ENCODE data around the gene ITGB1BP1.

Gene ITGB1BP1

DNA sequence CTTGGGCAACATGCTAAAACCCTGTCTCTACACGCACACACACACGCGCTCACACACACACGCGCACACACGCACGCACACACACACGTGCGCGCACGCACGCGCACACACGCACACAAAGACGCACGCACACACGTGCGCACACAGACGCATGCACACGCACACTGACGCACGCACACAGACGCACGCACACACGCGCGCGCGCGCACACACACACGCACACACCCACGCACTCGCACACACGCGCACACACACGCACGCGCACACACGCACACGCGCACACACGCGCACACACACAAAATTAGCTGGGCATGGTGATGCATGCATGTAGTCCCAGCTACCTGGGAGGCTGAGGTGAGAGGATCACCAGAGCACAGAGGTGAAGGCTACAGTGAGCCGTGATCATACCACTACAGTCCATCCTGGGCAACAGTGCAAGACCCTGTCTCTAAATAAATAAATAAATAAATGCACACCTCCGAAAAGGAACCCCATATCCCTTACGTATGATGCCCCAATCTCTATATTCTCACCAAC is 42.9 kb upstream of the ITGB1BP1 start:
- Histone ChIP-seq H3K4me2 (ENCODE audit: low read length) (no peak overlapping the region), H3K4me3 (ENCODE audit: low read depth, low read length) (no peak overlapping the region), H3K9me3 (ENCODE audit: control insufficient read depth, low read length) (no peaks in the 10 kb centered on the region)

DNA sequence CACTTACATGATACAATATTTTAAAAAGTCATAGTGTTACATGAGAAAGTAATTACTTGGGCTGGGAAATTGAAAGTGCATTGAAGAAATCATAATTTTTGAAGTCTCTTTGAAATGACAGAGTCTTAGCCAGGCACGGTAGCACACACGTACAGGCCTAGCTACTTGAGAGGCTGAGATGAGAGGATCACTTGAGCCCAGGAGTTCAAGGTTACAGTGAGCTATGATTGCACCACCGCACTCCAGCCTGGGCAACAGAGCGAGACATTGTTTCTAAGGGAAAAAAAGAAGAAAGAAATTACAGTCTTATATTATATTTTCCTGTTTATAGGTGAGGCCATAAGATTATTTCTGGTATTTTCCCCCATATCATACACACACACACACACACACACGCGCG is 41.8 kb upstream of the ITGB1BP1 start:
- H3K27me3 ChIP-seq (ENCODE audit: control insufficient read depth, insufficient read depth, low read length), result no peaks in the 10 kb centered on the region
- no peaks in the 10 kb centered on the region for H3K9me3 ChIP-seq (ENCODE audit: control insufficient read depth, low read length)
- H2AFZ ChIP-seq, result no peak overlapping the region
- H3K9ac ChIP-seq, result no peak overlapping the region
- no peaks in the 10 kb centered on the region for H3K79me2 ChIP-seq
- no peak overlapping the region for H3K4me2 ChIP-seq (ENCODE audit: low read length)
- TF ChIP-seq, protein P1, sequence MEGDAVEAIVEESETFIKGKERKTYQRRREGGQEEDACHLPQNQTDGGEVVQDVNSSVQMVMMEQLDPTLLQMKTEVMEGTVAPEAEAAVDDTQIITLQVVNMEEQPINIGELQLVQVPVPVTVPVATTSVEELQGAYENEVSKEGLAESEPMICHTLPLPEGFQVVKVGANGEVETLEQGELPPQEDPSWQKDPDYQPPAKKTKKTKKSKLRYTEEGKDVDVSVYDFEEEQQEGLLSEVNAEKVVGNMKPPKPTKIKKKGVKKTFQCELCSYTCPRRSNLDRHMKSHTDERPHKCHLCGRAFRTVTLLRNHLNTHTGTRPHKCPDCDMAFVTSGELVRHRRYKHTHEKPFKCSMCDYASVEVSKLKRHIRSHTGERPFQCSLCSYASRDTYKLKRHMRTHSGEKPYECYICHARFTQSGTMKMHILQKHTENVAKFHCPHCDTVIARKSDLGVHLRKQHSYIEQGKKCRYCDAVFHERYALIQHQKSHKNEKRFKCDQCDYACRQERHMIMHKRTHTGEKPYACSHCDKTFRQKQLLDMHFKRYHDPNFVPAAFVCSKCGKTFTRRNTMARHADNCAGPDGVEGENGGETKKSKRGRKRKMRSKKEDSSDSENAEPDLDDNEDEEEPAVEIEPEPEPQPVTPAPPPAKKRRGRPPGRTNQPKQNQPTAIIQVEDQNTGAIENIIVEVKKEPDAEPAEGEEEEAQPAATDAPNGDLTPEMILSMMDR (IDR thresholded peaks at IDR 0.05), result no peak
- no peak overlapping the region for H3K4me3 ChIP-seq (ENCODE audit: low read depth, low read length)
- H3K4me1 ChIP-seq, result no peaks in the 10 kb centered on the region
- H3K36me3 ChIP-seq (ENCODE audit: control insufficient read depth, insufficient read depth, low read length), result no peaks in the 10 kb centered on the region
- no peak overlapping the region for H3K27ac ChIP-seq

More for the DNA sequence above, 42.9 kb upstream of the ITGB1BP1 start:
- TF ChIP-seq, protein P1 (IDR thresholded peaks at IDR 0.05), result no peak
- Histone ChIP-seq H3K36me3 (ENCODE audit: control insufficient read depth, insufficient read depth, low read length) (no peaks in the 10 kb centered on the region), H3K79me2 (no peaks in the 10 kb centered on the region), H3K4me1 (no peaks in the 10 kb centered on the region), H3K27ac (no peak overlapping the region), H2AFZ (no peak overlapping the region), H3K9ac (no peak overlapping the region), H3K27me3 (ENCODE audit: control insufficient read depth, insufficient read depth, low read length) (no peaks in the 10 kb centered on the region)

DNA sequence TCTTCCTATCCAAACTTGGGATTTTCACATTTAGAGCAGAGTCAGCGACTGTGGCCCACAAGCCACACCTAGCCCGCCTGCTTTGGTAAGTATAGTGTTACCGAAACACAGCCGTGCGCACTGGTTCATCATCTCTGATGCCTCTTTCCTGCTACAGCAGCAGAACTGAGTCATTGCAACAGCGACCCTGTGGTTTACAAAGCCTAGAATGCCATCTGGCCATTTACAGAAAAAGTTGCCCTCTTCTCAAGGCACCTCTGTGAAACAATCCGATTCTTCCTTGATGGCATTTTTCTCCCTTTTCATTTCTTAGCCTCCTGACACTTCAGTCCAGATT is 40.3 kb upstream of the ITGB1BP1 start:
- Histone ChIP-seq H3K4me2 (ENCODE audit: low read length) (no peak overlapping the region), H2AFZ (no peak overlapping the region), H3K9ac (no peak overlapping the region), H3K9me3 (ENCODE audit: control insufficient read depth, low read length) (no peaks in the 10 kb centered on the region), H3K36me3 (ENCODE audit: control insufficient read depth, insufficient read depth, low read length) (no peaks in the 10 kb centered on the region), H3K79me2 (no peaks in the 10 kb centered on the region), H3K4me3 (ENCODE audit: low read depth, low read length) (no peak overlapping the region), H3K27ac (no peak overlapping the region), H3K27me3 (ENCODE audit: control insufficient read depth, insufficient read depth, low read length) (no peaks in the 10 kb centered on the region), H3K4me1 (no peaks in the 10 kb centered on the region)
- TF ChIP-seq, protein P1 (IDR thresholded peaks at IDR 0.05), result no peak

DNA sequence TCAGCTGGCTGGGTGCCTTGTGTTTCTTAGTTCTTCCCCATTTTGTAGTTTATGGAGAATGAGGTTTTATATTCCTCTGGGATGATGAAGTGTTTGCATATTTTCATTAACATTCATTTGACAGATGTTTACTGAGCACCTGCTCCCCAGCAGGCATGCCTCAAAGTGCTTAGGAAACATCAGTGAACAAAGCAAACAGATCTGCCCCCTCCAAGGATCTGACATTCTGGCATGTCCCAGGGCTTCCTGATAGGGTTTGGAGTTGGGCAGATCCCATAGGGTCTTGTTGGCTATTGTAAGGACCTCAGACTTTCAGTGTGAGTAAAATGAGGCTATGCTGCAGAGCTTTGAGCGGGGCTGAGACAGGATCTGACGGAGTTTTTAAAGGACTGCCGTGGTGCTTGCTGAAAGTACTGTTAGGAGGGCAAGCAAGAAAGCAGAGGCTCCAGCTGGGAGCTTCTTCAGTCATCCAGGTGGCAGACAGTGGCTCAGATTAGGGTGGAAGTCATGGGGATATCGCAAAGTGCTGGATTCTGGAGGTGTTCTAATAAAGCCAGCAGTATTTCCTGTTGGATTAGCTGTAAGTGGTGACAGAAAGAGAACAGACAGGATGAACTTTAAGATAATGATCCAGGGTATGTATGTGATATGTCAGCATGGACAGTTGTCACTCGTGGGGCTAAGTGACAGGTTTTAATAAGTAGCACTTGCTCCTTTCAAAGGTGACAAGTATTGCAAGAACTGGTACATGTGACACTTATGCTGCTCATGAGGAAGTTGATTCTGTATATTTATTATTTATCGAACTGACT is 39.8 kb upstream of the ITGB1BP1 start:
- no peak overlapping the region for H3K9ac ChIP-seq
- no peaks in the 10 kb centered on the region for H3K9me3 ChIP-seq (ENCODE audit: control insufficient read depth, low read length)
- H3K27ac ChIP-seq, result no peak overlapping the region
- no peaks in the 10 kb centered on the region for H3K27me3 ChIP-seq (ENCODE audit: control insufficient read depth, insufficient read depth, low read length)
- no peaks in the 10 kb centered on the region for H3K4me1 ChIP-seq
- TF ChIP-seq, protein P1 (IDR thresholded peaks at IDR 0.05), result no peak
- H3K4me3 ChIP-seq (ENCODE audit: low read depth, low read length), result no peak overlapping the region
- no peaks in the 10 kb centered on the region for H3K79me2 ChIP-seq
- no peaks in the 10 kb centered on the region for H3K36me3 ChIP-seq (ENCODE audit: control insufficient read depth, insufficient read depth, low read length)
- no peak overlapping the region for H3K4me2 ChIP-seq (ENCODE audit: low read length)
- H2AFZ ChIP-seq, result no peak overlapping the region

DNA sequence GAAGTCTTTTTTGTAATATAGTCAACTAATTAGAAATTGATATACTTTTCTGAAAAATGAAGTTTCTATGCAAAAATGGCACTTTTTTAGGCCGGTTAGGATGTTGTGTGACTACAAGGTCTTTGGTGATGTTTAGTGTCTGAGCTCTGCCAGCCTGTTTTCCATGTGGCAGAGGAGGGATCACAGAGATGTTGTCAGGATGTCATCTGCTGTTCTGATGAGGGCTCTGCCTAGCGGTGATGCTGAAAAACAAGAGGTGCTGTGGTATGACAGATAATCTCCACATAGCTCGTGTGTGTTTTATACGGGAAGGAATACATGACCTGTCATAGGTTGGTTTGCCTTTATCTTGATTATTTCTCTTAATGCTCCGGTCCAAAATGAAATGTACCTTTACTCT is 39.0 kb upstream of the ITGB1BP1 start:
- H3K36me3 ChIP-seq (ENCODE audit: control insufficient read depth, insufficient read depth, low read length), result no peaks in the 10 kb centered on the region
- H3K27ac ChIP-seq, result no peak overlapping the region
- no peak overlapping the region for H3K4me3 ChIP-seq (ENCODE audit: low read depth, low read length)
- H3K79me2 ChIP-seq, result no peaks in the 10 kb centered on the region
- H3K27me3 ChIP-seq (ENCODE audit: control insufficient read depth, insufficient read depth, low read length), result no peaks in the 10 kb centered on the region
- H3K4me2 ChIP-seq (ENCODE audit: low read length), result no peak overlapping the region
- H3K9ac ChIP-seq, result no peak overlapping the region
- H3K4me1 ChIP-seq, result no peaks in the 10 kb centered on the region
- H2AFZ ChIP-seq, result no peak overlapping the region
- H3K9me3 ChIP-seq (ENCODE audit: control insufficient read depth, low read length), result no peaks in the 10 kb centered on the region
- TF ChIP-seq, protein P1 (IDR thresholded peaks at IDR 0.05), result no peak

Measured in parathyroid adenoma (tissue), 2 donors.